NCI-H2227 (cell line): ENCODE measurements around the gene TNFRSF4.
A peak's percentile ranks its signal among the peaks of the same experiment; 100 is the strongest.

ENCODE experiments used
- DNase-seq: peaks from one replicate; lab custom pipeline; 2025; ENCODE audit not compliant: unreplicated experiment; lab: John Stamatoyannopoulos, UW

TNFRSF4 gene

GRCh38 chr1:1234180-1234808, 20.3 kb upstream of the TNFRSF4 start:
- DNase-seq: no peak

GRCh38 chr1:1233567-1233892, 19.6 kb upstream of the TNFRSF4 start:
- DNase-seq: no peak

DNA sequence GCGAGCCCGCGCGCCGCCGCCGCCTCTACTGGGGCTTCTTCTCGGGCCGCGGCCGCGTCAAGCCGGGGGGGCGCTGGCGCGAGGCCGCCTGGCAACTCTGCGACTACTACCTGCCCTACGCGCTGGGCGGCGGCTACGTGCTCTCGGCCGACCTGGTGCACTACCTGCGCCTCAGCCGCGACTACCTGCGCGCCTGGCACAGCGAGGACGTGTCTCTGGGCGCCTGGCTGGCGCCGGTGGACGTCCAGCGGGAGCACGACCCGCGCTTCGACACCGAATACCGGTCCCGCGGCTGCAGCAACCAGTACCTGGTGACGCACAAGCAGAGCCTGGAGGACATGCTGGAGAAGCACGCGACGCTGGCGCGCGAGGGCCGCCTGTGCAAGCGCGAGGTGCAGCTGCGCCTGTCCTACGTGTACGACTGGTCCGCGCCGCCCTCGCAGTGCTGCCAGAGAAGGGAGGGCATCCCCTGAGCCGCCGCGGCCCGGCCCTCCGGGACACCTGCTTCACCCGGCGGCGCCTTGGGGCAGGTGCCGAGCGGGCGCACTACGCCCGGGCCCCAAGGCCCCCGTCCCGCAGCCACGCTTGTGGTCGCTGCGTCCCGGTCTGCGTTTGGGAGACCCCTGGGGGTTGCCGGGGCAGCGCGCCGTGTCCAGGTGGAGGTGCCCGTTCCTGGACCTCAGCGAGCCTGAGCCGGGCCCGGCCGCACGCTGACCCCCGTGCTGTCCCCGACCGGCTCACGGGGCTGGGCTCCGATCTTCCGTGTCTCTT, 19.0 kb upstream of the TNFRSF4 start:
- DNase-seq: no peak

DNA sequence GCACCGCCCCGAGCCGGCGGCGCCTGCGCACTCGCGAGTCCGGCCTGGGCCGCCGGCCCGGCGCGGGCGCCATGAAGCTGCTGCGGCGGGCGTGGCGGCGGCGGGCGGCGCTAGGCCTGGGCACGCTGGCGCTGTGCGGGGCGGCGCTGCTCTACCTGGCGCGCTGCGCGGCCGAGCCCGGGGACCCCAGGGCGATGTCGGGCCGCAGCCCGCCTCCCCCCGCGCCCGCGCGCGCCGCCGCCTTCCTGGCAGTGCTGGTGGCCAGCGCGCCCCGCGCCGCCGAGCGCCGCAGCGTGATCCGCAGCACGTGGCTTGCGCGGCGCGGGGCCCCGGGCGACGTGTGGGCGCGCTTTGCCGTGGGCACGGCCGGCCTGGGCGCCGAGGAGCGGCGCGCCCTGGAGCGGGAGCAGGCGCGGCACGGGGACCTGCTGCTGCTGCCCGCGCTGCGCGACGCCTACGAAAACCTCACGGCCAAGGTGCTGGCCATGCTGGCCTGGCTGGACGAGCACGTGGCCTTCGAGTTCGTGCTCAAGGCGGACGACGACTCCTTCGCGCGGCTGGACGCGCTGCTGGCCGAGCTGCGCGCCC, 18.3 kb upstream of the TNFRSF4 start, which contains the start of gene B3GALT6:
TSS of gene B3GALT6 (plus strand) at position 30 of the 588 bp plus-strand sequence. CDS start at position 72, 42 bp downstream.
- DNase-seq: no peak

DNA sequence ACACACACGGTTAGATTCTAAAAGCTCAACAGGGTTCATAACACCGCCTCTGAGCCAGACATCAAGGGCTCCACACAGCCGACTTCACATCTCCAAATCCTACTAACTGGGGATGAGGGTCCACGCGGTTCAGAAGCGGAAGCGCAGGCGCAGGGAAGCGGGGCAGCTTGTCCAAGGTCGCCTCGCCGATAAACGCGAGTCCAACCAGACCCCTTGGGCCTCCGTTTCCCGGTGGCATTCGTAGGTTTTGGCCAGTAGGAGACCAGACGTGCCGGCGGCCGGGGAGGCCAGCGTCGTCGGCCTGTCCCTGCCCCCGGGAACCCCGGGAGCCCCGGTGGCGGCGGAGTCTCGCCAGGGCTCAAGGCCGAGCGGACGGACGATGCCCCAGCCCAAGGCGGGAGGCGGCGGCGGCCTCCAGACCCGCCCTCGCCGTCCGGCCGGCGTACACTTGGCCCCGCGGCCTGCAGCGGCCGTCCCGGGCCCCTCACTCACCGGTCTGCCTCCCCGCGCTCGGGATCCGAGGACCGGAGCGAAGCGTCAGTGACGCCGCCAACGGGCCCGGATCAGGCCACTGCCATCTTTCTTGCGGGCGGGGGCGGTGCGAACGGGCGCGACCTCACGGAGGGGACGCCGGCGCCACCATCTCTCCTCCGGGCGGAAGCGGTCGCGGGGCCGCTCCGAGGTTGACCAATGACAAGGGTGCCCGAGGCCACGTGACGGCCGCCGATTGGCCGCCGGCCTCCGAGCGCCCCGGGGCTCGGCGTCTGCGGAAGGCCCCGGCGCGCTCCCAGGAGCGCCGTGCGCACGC, 17.7 kb upstream of the TNFRSF4 start, which contains the start of gene SDF4:
TSS of gene SDF4 (minus strand) at position 602 of the 808 bp plus-strand sequence. CDS start 3,229 bp downstream, outside the sequence.
- DNase-seq: peak; percentile 99

- peak; percentile 22 for DNase-seq
Measured at GRCh38 chr1:1230656-1231399, 16.9 kb upstream of the TNFRSF4 start.

DNA sequence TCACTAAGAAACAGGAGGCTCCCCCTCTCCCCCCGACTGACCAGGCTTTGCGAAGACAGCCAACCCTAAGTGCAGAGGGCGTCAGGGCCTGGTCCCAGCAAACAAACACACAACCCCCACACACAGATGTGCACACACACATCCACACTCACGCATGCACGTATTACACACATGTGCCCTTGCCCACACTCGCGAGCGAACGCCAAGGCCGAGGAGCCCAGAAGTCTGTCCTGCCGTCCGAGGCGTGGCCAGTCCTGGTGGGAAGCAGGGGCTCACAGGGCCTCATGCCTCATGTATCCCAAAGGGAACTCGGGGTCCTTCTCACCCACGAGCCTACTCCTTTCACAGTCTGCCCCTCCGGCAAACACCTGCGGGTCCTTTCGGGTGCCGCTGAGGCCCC, 15.8 kb upstream of the TNFRSF4 start:
- no peak for DNase-seq

DNA sequence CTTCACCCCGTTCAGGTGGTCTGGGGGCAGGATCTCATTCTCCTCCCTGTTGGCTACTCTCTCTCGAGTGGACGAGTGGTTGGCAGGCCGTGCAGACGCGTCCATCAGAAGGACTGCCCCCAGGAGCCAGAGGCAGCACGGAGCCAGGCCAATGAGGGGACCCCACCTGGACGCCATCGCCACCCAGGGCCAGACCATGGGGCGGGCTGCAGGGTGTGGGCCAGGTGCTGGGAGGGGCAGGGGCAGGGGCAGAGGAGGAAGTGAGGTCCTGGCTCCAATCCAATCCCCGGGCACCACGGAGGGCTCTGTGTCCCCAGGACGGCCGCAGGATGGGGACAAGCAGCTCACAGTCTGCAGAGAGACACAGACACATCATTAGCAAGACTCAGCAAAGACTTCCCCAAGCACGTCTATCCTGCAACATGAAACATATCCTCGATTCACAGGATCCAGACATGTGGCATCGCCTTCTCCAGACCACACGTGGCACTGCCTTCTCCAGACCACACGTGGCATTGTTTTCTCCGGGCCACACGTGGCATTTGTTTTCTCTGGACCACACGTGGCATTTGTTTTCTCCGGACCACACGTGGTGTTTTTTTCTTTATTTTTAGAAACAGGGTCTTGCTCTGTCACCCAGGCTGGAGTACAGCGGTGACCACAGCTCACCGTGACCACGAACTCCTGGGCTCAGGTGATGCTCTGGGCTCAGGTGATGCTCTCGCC, 14.8 kb upstream of the TNFRSF4 start:
- DNase-seq: no peak

GRCh38 chr1:1228187-1228586, 14.2 kb upstream of the TNFRSF4 start:
- no peak for DNase-seq

DNA sequence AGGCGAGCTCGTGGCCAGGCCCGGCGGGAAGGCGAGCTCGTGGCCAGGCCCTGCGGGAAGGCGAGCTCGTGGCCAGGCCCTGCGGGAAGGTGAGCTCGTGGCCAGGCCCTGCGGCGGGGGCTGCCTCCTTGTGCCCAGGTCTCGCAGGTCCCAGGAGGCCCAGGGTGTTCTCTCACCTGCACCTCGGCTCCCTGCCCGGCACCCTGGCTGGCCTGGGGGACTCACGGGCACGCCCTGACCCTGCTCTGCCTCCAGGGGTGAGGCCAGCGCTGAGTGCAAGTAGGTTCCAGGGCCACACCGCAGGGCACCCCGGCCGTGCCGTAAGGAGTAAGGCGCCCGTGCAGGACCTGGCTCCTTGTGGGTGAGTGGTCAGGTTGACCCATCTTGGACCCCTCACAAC, 13.4 kb upstream of the TNFRSF4 start:
- DNase-seq: no peak

DNA sequence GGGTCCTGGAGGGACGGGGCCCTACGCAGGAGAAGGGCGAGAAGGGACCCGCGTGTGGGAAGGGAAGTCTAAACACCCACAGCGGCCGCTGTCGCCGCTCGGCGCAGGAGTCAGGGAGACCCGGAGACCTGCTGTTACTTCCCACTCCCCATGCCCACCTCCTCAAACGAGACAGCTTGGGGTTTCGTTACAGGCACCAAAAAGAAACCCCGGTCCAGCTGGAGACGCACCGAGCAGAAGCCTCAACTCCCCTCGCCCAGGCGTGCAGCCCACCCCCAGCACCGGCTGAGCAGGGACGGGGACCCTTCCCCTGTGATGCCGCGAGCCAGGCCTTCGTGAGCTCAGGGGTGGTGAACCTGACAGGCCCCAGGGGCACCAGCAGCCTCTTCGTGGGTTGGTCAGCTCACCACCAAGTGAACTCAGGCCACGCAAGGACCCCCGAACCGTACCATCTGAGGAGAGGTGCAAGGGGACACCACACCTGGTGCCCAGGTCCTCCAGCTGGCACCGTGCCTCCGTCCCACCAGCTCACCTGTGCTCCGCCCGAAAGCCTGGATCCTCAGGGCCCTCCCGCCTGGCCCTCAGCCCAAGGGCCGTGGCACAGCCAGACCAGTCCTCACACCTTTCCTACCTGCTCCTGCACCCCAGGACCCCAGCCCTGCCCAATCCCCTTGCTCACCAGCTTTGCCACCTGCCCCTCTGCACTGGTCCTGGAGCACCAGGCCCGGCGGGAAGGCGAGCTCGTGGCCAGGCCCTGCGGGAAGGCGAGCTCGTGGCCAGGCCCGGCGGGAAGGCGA, 12.8 kb upstream of the TNFRSF4 start:
- DNase-seq: no peak

- DNase-seq: no peak
Measured at GRCh38 chr1:1225913-1226312, 12.0 kb upstream of the TNFRSF4 start.

DNA sequence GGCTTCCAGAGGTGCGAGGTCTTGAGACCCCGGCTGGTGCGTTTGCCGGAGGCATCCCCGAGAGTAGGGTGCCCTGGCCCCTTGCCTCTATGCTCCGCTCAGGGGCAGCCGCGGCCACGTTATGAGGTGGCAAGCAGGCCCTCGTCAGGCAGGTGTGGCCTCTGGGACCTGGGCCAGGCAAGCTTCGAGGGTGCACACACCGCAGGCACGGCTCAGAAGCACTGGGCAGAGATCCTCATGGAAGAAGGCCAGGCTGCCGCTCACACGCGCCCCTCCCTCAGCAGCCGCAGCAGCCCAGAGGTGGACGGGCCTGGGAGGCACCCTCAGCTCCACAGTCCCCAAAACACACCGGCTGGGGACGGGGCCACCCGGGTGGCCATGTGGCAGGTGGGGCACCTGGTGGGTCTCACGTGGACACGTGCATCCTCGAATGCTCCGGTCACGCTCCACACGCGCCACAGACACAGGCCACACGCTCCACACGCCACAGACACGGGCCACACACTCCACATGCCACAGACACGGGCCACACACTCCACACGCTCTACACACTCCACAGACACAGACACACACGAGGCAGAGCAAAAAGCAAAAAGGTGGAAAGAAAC, 11.4 kb upstream of the TNFRSF4 start:
- no peak for DNase-seq

DNA sequence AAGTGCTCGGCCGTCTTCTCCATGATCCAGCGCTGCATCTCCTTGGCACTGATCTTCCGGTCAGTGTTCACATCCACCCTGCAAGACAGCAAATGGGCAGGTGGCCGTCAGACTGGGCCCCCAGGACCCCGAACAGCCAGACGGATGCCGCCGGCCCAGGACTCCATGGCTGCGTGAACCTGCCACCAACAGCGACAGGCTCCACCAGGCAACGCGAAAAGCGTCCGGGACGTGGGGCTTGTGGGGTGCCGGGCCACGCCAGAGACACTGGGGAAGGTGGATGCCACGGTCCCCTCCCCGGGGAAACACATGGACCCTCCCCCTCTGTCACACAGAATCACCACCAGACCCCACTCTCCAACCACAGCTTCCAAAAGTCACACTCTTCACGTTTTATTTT, 9.9 kb upstream of the TNFRSF4 start:
- DNase-seq: no peak

DNA sequence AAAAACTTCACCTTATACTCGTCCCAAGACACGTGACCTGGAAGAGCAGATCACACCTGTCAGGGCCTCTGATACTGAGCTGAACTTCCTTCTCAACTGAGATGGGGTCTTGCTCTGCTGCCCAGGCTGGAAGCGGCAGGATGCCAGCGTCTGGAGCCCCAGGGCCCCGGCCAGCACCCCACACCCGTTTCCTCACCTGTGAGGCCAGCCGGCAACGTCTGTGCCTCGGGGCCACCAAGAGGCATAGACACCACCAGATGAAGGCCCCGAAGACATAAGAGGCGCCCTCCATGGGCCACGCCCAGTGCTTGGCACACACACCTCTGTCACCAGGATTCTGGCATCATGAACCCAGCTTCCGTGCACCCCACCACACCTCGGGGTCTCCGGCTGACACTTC, 9.4 kb upstream of the TNFRSF4 start:
- DNase-seq: no peak

- no peak for DNase-seq
Measured at GRCh38 chr1:1222575-1223225, 8.7 kb upstream of the TNFRSF4 start.

DNA sequence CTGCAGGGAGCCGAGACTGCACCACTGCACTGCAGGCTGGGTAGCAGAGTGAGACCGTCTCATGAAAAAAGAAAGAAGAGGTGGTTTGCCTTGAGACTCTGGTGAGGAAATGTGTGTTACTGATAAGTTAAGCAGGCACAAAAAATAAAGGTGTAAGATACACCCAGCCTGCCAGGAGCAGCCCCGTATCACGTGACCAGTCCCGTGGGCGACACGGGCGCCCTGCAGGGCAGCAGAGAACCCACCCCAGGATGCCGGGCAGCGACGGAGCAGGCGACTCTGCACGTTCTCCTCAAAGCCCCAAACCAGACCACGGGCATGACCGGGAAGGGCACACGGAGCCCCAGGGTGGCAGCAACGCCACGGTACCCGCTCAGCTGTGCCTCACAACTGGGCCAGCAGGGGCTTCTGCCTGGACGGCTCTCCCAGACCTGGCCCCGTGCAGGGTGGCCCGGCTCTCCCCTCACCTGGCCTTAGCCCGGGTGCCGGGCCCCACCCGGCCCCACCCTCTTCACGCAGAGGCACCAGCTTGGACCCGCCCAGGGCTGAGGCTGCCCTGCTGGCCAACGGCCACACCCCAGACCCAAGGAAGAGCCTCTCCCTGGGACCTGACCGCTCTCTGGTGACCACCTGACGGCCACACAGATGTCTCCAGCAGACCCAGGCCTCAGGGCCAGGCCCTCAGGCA, 8.1 kb upstream of the TNFRSF4 start:
- DNase-seq: no peak

DNA sequence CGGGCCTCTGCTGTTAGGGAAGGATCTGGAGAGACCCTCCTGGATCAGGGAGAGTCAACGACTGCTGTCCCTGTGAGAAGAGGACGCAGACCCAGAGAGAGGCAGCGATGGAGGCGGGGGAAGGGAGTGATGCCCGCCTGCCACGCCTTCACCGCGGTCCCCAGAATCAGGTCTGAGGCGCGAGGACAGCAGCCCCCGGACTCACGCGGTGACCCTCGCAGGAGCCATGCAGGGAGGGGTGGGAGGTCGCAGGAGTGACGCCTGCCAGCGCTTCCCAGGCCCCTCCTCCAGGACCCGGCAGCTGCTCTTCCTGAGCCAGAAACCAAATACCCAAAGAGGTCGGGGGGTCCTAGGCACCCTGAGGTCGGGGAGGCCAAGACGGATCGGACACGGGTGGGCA, 6.2 kb upstream of the TNFRSF4 start:
- no peak for DNase-seq
